PFSK-1 (cell line): Measurements from ENCODE around the gene CEP170B.

ENCODE experiments used
- FOXP2 ChIP-seq: optimal IDR thresholded peaks from 2 replicates; pipeline ENCODE3; 2011; ENCODE audit warnings: borderline replicate concordance, control low read depth, inconsistent platforms; ENCODE audit not compliant: insufficient read depth; ENCODE audit errors: extremely low read length, extremely low read depth
- POLR2AphosphoS5 ChIP-seq: IDR thresholded peaks from 2 replicates; pipeline ENCODE4 v1.6.1; 2012; ENCODE audit warnings: low read depth, mild to moderate bottlenecking, control low read depth, low read length, moderate library complexity
- REST ChIP-seq, 2 experiments: IDR thresholded peaks; 2 replicates each; pipeline versions ENCODE4 v1.6.1 to v1.8.0; 2011 to 2012; ENCODE audit warnings: low read depth in 2 of 2, low read length in 2 of 2, control low read depth in 1 of 2, inconsistent platforms in 1 of 2, mild to moderate bottlenecking in 1 of 2, moderate library complexity in 1 of 2; ENCODE audit not compliant: insufficient read depth in 1 of 2
- SIN3A ChIP-seq: IDR thresholded peaks from 2 replicates; pipeline ENCODE4 v1.6.1; 2012; ENCODE audit warnings: mild to moderate bottlenecking, low read length, moderate library complexity, borderline replicate concordance; ENCODE audit not compliant: insufficient read depth
- TAF1 ChIP-seq: IDR thresholded peaks from 2 replicates; pipeline ENCODE4 v1.6.1; 2012; ENCODE audit warnings: low read length, control low read depth, borderline replicate concordance; ENCODE audit not compliant: insufficient read depth

CEP170B gene

GRCh38 chr14:104919993-104920315 is 54.9 kb downstream of the CEP170B start:
- TF ChIP-seq TAF1 (no peak), REST (IDR thresholded peaks at IDR 0.05; ENCODE audit: insufficient read depth in 1 of 2, low read depth in 2 of 2, low read length in 2 of 2) (no peak), SIN3A (no peak), POLR2AphosphoS5 (no peak), FOXP2 (no peak)

DNA sequence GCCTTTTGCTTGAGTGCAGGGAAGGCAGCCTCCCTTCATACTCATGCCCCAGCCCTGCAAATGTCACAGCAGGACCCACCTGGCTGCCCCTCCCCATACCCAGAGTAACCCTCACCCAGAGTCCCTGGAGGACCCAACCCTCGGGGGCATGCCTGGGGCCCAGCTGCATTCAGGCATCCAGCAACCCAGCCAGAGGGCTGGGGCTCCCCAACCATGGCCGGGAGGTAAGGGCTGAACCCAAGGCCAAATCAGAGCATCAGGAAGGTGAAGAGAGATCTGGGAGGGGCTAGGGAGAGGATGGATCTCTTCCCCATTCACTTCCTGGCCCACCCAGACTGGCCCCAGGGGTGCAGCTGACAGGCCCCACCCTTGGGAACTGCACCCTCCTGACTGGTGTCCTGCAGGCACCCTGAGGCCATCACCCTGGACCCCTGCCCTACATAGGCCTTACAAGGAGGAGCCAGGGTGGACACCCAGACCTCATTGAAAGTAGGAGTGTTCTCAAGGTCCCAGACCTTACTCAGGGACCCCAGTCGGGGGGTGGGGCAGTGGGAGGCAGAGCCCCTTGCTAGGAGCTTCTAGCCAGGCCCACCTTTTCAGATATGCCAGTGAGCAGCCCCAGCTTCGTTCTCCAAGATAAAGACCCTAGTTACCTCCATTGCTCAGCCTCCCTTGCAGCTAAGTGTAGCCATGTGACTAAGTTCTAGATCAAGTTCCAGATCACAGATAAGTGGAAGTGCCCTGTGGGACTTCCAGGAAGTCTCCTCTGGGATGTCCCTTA is 58.8 kb downstream of the CEP170B start:
- TF ChIP-seq TAF1 (no peak), REST (IDR thresholded peaks at IDR 0.05; ENCODE audit: insufficient read depth in 1 of 2, low read depth in 2 of 2, low read length in 2 of 2) (no peak), SIN3A (no peak), FOXP2 (no peak), POLR2AphosphoS5 (no peak)

DNA sequence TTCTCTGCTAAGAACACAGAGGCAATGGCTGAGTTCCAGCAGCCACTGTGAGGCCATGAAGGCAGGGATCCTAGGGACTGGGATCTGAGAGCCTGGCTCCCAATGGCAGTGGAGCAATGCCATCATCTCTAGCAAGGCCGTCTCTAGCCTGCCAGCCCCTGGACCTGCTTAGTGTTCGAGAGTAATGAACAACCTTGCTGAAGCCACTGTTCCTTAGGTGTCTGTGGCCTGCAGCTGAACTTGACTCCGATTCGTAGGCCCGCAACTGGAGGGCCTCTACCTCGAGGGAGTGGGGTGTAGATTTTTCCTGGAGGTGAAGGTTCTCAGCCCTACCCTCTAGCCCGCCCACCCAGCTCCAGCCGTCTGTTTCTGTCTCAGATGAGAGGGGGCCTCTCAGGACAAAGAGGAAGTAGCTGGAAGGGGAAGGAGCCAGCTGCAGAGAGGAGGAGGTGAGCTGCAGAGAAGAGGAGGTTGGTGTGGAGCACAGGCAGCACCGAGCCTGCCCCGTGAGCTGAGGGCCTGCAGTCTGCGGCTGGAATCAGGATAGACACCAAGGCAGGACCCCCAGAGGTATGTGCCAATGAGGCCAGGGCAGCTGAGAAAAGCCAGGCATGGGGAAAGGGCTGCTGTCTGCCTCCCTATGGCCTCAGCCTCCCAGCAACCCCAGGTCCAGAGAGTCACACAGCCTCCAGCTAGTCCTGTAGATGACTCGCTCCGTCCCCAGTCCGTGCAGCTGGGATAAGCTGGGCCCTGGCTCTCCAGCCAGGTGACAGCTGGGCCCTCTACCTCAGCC is 59.5 kb downstream of the CEP170B start, which contains the start of gene PLD4:
Gene PLD4, plus strand, starts transcription at position 459 of the 793 bp plus-strand sequence. CDS start 2,262 bp downstream, outside the sequence.
- TF ChIP-seq POLR2AphosphoS5 (no peak), TAF1 (no peak), REST (IDR thresholded peaks at IDR 0.05; ENCODE audit: insufficient read depth in 1 of 2, low read depth in 2 of 2, low read length in 2 of 2) (no peak), FOXP2 (no peak), SIN3A (no peak)

DNA sequence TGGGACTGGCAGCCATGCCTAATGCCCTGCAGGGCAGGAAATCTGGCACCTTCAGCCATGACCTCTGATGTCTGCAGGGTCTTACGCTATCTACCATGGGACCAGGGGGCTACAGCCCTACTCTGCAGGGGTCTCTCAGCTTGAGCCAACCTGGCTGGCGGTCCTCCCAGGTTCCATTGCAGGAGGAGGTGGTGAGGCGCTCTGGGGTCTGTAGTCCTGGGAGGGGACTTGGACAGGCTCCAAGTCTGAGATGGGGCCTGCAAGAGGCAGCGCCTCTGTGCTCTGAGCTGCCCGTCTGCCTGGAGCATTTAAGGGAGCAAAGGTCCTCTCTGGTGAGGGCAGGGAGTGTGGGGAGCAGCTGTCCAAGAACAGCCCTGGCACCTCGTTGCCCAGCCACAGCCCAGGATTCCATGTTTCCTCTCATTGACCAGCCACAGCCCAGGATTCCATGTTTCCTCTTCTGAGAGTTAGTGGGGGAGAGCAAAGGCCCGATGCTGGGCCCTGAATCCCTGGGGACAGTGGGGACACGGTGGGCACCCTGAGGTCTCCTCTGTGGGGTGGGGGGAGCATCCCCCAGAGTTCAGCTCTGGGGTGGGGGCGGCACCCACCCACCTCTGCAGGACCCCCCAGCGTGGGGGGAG is 60.3 kb downstream of the CEP170B start:
- no peak for TF ChIP-seq REST (IDR thresholded peaks at IDR 0.05; ENCODE audit: insufficient read depth in 1 of 2, low read depth in 2 of 2, low read length in 2 of 2)
- no peak for TF ChIP-seq SIN3A
- no peak for TF ChIP-seq FOXP2
- no peak for TF ChIP-seq TAF1
- no peak for TF ChIP-seq POLR2AphosphoS5
